Testis (tissue), 2 donors: ENCODE data around the gene IGFBP6.

Source experiments
- POLR2A ChIP-seq: fragments of 450-650 bp; IDR thresholded peaks from one replicate; pipeline ENCODE4 v1.6.1; 2017; ENCODE audit warnings: antibody characterized with exemption, mild to moderate bottlenecking, moderate library complexity
- TF ChIP-seq, protein P1 (sequence below), 3 experiments: fragments of 450-650 bp in 2 of 3; fragments of 200-600 bp in 1 of 3; sonication (generic) in 1 of 3; IDR thresholded peaks; one replicate each; pipeline ENCODE4 v1.5.1; 2016 to 2019; ENCODE audit warnings: antibody characterized with exemption in 3 of 3, mild to moderate bottlenecking in 2 of 3, moderate library complexity in 1 of 3

DNA sequence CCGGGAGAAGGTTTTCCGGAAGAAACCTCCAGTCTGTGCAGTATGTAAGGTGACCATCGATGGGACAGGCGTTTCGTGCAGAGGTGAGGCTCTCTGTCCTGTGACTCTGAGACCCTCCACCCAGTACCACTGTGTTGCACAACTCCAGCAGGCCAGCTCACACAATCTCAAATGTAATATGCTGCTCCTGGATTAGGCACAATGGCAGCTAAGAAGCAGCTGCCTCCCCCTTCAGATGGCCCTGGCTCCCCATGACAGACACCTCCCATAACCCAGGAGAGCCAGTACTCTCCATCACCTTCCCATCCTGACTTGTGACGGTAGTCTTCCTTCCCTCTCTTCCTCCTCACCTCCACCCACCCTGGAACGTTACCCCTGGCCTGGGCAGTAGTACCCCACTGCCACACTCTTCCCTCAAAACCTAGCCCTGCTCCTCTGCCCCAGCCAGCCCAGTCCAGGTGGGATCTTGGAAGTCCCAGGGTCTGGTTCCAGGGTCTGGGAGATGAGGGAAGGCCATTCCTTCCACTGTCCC lies 45.5 kb upstream of the IGFBP6 start:
- TF ChIP-seq, protein P1, sequence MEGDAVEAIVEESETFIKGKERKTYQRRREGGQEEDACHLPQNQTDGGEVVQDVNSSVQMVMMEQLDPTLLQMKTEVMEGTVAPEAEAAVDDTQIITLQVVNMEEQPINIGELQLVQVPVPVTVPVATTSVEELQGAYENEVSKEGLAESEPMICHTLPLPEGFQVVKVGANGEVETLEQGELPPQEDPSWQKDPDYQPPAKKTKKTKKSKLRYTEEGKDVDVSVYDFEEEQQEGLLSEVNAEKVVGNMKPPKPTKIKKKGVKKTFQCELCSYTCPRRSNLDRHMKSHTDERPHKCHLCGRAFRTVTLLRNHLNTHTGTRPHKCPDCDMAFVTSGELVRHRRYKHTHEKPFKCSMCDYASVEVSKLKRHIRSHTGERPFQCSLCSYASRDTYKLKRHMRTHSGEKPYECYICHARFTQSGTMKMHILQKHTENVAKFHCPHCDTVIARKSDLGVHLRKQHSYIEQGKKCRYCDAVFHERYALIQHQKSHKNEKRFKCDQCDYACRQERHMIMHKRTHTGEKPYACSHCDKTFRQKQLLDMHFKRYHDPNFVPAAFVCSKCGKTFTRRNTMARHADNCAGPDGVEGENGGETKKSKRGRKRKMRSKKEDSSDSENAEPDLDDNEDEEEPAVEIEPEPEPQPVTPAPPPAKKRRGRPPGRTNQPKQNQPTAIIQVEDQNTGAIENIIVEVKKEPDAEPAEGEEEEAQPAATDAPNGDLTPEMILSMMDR (IDR thresholded peaks at IDR 0.05): no peak
- TF ChIP-seq POLR2A: no peak
